Stomach (tissue), 9 donors: ENCODE measurements around the gene EXT2. TPM values are rescaled to one million over a fixed set of nuclear protein-coding genes. Genes with fewer than 3 reads are reported as not detected.

Source experiments
- DNase-seq, 2 donors: peaks; one replicate each; pipeline versions ENCODE4 v3.0.0 to v3.0.0-alpha.2; 2013 to 2019
- H3K27ac ChIP-seq, 5 donors: fragments of 200-600 bp in 4 of 5; sonication (generic) in 4 of 5; one replicate each; pipeline ENCODE4 v1.5.1; 2013 to 2019; ENCODE audit warnings: mild to moderate bottlenecking in 1 of 5, moderate library complexity in 1 of 5
- H3K27me3 ChIP-seq, 3 donors: fragments of 200-600 bp; sonication (generic); one replicate each; pipeline ENCODE4 v1.5.1; 2017 to 2019; ENCODE audit warnings: mixed run types in 1 of 3
- H3K36me3 ChIP-seq, 4 donors: fragments of 200-600 bp; sonication (generic); 1 replicate in 3 of 4; 2 replicates in 1 of 4; pipeline ENCODE4 v1.5.1; 2016 to 2019
- H3K4me1 ChIP-seq, 4 donors: fragments of 200-600 bp; sonication (generic); one replicate each; pipeline ENCODE4 v1.5.1; 2016 to 2019
- H3K4me3 ChIP-seq, 4 donors: fragments of 200-600 bp; sonication (generic) in 3 of 4; one replicate each; pipeline ENCODE4 v1.5.1; 2016 to 2019; ENCODE audit warnings: mild to moderate bottlenecking in 1 of 4
- H3K9me3 ChIP-seq, 4 donors: fragments of 200-600 bp; sonication (generic); one replicate each; pipeline ENCODE4 v1.5.1; 2016 to 2019
- EP300 ChIP-seq: sonication (generic); formaldehyde crosslinking; IDR thresholded peaks from one replicate; pipeline ENCODE4 v1.6.1; 2017; ENCODE audit warnings: antibody characterized with exemption
- POLR2A ChIP-seq, 4 donors: fragments of 450-650 bp; IDR thresholded peaks; one replicate each; pipeline ENCODE4 v1.6.1; 2016; ENCODE audit warnings: antibody characterized with exemption in 4 of 4, control low read depth in 2 of 4, mild to moderate bottlenecking in 1 of 4, moderate library complexity in 1 of 4
- POLR2AphosphoS5 ChIP-seq, 3 donors: sonication (generic); formaldehyde crosslinking; IDR thresholded peaks; one replicate each; pipeline ENCODE4 v1.6.1; 2016; ENCODE audit warnings: antibody characterized with exemption in 3 of 3
- WGBS, 5 donors: extraction: QIAGEN DNeasy Blood & Tissue Kit in 3 of 5; methylation state at CpG; one replicate each; pipeline versions ENCODE4 v1.1.5 to v1.1.7; 2013 to 2018; 5-methylcytosine and 5-hydroxymethylcytosine counted together
- intact Hi-C: fragments of 100-400 bp; cut with DNase I; formaldehyde crosslinking; loops from one replicate; pipeline ENCODE4 v1.15.1; 2023; ENCODE audit warnings: low total_unique reads
- polyA plus RNA-seq, 3 donors: library from polyadenylated mRNA; stranded (reverse); fragments of 200-250 nt; gene quantifications; one replicate each; pipeline ENCODE4 v1.2.3, GENCODE V29; 2013
- total RNA-seq, 5 donors: library from RNA; depleted of rRNA; stranded (reverse); fragments of >200 nt; gene quantifications; one replicate each; pipeline versions ENCODE4 v1.1.0 to v1.2.3, GENCODE V29; 2014 to 2016
- TF ChIP-seq, protein P1 (sequence below), 7 experiments: fragments of 450-650 bp in 4 of 7; fragments of 200-600 bp in 3 of 7; sonication (generic) in 3 of 7; IDR thresholded peaks; one replicate each; pipeline ENCODE4 v1.5.1; 2016 to 2019; ENCODE audit warnings: antibody characterized with exemption in 7 of 7, control low read depth in 2 of 7, mild to moderate bottlenecking in 1 of 7
- donor health status: healthy with polysubstance abuse.
- donor health status: Bipolar disorder and iron deficiency.
- donor health status: healthy.

EXT2 gene
- total and polyA plus RNA-seq, 8 donors: 10.5 to 93.8 (median 16.0) TPM

DNA sequence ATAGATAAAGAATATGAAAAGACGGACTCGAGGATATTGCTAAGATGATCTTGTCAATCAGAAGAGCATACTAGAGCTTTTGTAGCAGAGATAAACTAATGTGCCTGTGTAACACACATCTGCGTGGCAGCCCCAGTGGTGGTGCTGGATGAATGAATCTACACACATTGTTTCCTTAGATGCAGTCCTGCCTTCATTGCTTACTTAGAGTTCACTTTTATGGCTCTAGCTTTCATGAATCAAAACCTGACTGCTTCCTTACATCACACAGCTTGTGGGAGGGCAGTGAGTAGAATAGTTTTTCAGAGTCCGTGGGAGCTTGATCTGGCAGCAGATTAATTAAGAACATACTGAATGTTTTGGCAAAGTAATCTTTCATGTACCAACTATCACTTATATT, 83.7 kb downstream of the EXT2 start:
- Histone ChIP-seq H3K4me1 (no peaks in the 10 kb centered on the region), H3K27me3 (no peaks in the 10 kb centered on the region), H3K9me3 (no peaks in the 10 kb centered on the region), H3K27ac (no peak overlapping the region), H3K36me3 (peaks cover 0 to 4% (median under 1%) of the 10 kb centered on the region in 4 donors), H3K4me3 (no peak overlapping the region)
- 73 to 86% (median 77%) methylated on average over 4 of the region's 4 CpGs for WGBS, 5 donors
- no peak for TF ChIP-seq EP300
- TF ChIP-seq POLR2A (IDR thresholded peaks at IDR 0.05): no peak
- TF ChIP-seq, protein P1, sequence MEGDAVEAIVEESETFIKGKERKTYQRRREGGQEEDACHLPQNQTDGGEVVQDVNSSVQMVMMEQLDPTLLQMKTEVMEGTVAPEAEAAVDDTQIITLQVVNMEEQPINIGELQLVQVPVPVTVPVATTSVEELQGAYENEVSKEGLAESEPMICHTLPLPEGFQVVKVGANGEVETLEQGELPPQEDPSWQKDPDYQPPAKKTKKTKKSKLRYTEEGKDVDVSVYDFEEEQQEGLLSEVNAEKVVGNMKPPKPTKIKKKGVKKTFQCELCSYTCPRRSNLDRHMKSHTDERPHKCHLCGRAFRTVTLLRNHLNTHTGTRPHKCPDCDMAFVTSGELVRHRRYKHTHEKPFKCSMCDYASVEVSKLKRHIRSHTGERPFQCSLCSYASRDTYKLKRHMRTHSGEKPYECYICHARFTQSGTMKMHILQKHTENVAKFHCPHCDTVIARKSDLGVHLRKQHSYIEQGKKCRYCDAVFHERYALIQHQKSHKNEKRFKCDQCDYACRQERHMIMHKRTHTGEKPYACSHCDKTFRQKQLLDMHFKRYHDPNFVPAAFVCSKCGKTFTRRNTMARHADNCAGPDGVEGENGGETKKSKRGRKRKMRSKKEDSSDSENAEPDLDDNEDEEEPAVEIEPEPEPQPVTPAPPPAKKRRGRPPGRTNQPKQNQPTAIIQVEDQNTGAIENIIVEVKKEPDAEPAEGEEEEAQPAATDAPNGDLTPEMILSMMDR (IDR thresholded peaks at IDR 0.05): no peak
- intact Hi-C loops: no loop called here
- no peak for DNase-seq

DNA sequence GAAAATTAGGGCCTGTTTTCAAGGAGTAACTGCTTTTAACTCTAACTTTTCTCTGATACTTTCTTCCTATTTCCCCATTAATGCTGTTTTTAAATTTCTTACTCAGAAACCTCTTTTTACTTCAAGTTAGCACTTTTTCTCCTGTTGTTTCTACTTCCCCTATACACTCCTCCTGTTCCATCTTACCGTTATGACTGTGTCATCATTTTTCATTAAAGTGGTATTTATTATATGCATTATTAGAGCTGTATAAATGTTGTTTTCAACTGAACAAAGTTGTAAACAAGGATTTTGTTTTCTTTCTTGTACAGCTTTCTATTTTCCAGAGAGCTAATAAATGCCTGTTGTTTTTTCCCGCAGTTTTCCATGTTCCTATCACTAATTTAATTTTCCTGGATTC, 84.6 kb downstream of the EXT2 start:
- WGBS, 5 donors: 88 to 94% (median 91%) methylated on average over 2 of the region's 2 CpGs

DNA sequence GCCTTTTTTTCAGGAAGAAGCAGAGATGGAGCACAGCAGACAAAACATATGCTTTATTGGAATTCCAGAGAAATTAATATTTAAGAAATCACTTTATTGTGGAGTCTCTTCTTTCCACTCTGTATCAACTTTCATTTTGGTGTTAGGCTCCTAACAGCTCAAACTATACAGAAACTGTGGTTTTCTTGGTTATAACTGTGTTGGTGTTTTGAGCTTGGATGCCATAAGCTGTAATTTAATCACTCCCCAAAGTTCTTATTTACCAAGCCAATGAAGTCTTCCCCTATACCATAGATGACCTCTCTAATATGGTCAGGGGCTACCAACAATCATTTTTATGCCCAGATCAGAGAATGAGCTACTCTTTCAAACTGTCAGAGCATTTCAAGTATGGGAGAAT, 90.0 kb downstream of the EXT2 start:
- Histone ChIP-seq H3K36me3 (peaks cover 6 to 25% (median 10%) of the 10 kb centered on the region in 4 donors), H3K27me3 (no peaks in the 10 kb centered on the region), H3K27ac (no peak overlapping the region), H3K9me3 (peaks cover 7 to 21% (median 17%) of the 10 kb centered on the region in 4 donors), H3K4me3 (no peak overlapping the region), H3K4me1 (no peaks in the 10 kb centered on the region)
- no peak for DNase-seq
- intact Hi-C loops: no loop called here
- TF ChIP-seq, protein P1 (IDR thresholded peaks at IDR 0.05): no peak

More for the DNA sequence above, 84.6 kb downstream of the EXT2 start:
- DNase-seq: no peak
- H3K4me1 ChIP-seq: no peaks in the 10 kb centered on the region
- TF ChIP-seq POLR2A (IDR thresholded peaks at IDR 0.05) (no peak), EP300 (no peak), POLR2AphosphoS5 (IDR thresholded peaks at IDR 0.05) (no peak)
- TF ChIP-seq, protein P1 (IDR thresholded peaks at IDR 0.05): no peak
- H3K27ac ChIP-seq: no peak overlapping the region
- no peaks in the 10 kb centered on the region for H3K27me3 ChIP-seq
- H3K36me3 ChIP-seq: no peaks in the 10 kb centered on the region
- no peaks in the 10 kb centered on the region for H3K9me3 ChIP-seq
- H3K4me3 ChIP-seq: no peak overlapping the region
- intact Hi-C loops: no loop called here

DNA sequence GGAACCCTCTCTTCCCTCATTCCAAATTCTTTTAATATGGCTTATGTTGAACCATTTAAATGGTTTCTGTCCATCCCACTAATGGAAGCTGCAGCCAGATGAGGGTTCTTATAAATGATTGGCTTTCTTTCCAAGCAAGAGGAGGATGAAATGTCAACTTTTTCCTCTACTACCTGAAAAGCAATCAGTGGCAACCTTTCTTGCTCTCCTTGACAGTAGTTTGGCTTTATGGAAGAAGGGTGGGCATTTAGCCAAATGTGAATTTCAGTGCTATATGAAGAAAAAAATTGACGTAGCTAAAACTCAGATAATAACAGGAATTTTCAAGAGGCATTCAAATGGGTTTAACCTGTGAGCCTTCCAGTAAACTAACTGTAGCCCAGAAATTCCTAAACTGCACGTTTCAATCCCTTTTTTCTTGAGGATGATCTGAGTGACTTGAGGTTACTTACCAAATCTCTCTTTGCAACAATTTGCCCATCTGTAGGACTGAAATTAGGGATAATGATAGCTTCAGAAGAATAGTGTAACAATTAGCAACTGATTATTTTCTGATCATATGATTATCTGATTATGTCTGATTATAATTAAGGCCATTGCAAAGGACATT, 90.9 kb downstream of the EXT2 start:
- TF ChIP-seq POLR2A (IDR thresholded peaks at IDR 0.05): no peak
- TF ChIP-seq, protein P1 (IDR thresholded peaks at IDR 0.05): no peak
- TF ChIP-seq POLR2AphosphoS5 (IDR thresholded peaks at IDR 0.05): no peak
- TF ChIP-seq EP300: no peak
- WGBS, 5 donors: 83 to 94% (median 90%) methylated on average over 2 of the region's 2 CpGs
- H3K4me3 ChIP-seq: no peak overlapping the region
- peaks cover 0 to 5% (median 0%) of the 10 kb centered on the region in 4 donors for H3K4me1 ChIP-seq
- H3K36me3 ChIP-seq: peaks cover 6 to 25% (median 10%) of the 10 kb centered on the region in 4 donors
- intact Hi-C loops: no loop called here
- no peak for DNase-seq
- H3K9me3 ChIP-seq: peaks cover 7 to 21% (median 17%) of the 10 kb centered on the region in 4 donors
- H3K27ac ChIP-seq: no peak overlapping the region
- H3K27me3 ChIP-seq: no peaks in the 10 kb centered on the region
